GM21529 (cell line): ENCODE measurements around the gene NATD1.
"Not testable (repeated sequence)": the region's sequence is repeated elsewhere in the genome, so short reads cannot be mapped to it uniquely, and the experiment has no call there.

Source experiments
- ATAC-seq: cut with Tn5 transposase; IDR thresholded peaks from one replicate; pipeline ENCODE4 v1.9.1; 2021; ENCODE audit not compliant: unreplicated experiment

The NATD1 gene

DNA sequence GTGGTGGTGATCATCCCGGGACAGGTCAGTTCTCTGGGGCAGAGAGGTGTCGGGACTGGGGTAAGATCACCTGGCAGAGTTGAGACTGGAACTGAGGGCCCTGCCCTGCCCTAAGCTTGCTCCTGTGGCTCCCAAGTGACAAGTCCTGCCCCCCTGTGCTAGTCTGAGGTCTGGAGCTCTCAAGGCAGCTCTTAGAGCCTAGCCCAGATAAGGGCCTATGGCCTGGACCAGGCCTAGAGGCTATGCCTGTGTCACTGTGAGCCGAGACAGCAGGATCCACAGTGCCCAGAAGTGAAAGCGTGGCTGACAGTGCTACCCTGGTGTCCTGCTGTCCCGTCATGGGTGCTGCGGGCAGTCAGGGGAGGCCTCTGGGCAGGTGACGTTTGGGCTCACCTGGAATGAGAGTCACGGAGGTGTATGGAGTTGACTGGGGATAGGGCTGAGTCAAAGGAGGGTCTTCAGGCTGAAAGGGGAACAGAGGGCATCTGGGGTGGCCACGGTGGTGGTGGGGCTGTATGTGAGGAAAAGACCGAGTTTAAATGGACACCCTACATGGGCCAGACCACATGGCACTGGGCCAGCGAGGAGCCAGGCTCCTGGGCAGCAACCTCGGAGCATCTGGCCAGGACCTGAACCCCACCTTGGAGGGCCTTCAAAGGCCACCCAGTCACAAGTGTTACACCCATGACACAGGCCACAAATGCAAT, 5.5 kb downstream of the NATD1 start:
- ATAC-seq: no peak

DNA sequence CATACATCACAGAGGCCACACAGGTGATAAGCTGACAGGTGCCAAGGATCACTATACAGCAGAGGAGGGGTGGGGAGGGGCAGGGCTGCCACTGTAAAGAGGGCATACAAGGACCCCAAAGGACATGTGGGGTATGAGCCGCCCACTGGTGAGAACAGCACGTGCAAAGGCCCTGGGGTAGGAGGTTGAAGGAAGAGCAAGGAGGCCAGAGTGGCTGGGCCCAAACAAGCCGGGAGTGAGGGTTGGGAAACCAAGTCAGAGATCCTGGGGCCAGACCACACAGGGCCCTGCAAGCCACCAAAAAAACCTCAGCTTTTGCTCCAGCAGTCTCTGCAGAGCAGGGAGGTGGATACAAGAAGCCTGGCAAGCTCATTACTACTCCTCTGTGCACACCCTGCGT, 6.5 kb downstream of the NATD1 start:
- no peak for ATAC-seq

DNA sequence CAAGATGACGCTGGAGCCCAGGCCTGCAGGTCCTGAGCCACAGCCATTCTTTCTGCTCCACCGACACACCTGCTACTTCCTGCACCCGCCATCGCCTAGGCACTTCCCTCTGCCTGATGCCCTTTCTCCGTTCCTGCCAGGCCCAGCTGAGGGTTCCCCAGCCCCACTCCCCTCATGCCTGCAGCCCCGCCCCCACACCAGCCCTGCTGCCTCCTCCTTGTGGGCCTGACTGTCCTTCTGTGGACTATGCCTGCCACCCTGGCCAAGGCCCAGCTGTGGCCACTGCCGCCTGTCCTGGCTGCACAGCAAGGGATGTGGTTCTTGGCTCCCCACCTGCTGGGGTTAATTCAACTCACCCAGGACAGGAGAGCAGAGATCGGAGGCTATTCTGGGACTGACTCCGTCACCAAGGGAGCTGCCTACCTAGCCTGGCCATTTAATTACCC, 7.5 kb downstream of the NATD1 start:
- ATAC-seq: no peak

DNA sequence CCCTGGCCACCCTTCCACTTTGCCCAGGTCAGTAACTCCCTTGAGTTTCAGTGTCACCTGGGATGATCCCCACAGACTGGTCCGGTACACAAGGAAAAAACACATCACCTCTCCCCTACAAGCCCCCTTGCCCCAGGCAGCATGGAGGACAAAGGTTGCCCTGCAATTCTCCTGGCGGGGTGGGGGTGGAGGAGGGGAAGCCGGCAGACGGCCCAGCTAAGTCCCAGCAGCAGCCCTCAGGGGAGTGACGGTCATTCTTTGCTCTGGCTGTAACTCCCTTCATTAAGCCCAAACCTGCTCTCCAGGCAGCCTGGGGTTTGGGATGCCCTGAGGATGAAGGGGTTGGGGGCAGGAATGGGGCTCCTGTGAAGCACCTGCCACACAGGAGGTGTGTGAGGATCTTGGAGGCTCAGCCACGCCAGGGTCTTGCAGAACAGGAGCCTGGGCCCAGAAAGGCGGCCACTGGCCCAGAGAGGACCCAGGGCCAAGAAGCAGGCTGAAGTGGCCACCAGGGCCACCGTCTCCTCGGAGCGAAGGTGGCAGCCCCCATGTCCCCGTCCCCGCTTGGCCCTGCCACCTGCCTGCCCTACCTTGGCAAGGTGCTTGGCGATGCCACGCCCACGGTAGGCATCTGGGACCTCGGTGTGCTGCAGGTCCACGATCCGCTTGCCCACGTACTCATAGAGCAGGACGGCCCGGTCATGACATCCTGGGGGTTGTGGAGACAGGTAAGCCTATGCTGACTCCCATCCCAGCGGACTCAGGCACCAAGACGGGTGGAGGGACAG, 9.5 kb downstream of the NATD1 start:
- no peak for ATAC-seq

DNA sequence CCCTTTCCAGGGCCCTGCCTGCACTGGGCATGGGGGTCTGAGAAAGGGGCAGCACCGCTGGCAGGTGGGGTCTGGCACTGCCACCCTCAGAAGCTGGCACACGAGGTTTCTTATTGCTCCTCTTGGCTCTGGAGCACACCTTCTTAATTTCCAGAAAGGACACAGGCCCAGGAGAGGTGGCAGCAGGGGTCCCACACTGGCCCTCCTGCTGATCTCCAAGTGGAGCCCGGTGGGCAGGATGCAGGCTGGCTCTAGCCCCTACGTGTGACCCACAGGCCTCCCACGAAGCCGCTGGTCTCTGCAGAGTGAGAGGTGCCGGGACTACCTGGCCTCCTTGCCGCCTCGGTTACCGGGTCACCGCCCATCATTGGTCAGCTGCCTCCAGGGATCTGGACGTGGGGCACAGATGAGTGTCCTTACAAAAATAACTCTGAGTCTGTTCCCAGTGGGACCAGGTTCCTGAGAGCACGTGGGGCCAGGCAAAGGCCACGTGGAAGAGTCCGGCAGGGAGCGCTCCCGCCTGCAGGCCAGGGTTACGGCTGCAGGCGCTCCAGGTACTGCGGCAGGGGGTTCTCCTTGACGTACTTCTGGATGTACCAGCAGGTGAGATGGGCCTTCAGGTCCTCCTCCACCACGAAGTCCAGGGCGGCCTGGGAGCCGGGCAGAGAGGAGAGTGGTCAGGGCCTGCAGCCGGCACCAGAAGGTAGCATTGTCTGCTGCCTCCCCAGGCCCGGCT, 10.3 kb downstream of the NATD1 start:
- no peak for ATAC-seq

DNA sequence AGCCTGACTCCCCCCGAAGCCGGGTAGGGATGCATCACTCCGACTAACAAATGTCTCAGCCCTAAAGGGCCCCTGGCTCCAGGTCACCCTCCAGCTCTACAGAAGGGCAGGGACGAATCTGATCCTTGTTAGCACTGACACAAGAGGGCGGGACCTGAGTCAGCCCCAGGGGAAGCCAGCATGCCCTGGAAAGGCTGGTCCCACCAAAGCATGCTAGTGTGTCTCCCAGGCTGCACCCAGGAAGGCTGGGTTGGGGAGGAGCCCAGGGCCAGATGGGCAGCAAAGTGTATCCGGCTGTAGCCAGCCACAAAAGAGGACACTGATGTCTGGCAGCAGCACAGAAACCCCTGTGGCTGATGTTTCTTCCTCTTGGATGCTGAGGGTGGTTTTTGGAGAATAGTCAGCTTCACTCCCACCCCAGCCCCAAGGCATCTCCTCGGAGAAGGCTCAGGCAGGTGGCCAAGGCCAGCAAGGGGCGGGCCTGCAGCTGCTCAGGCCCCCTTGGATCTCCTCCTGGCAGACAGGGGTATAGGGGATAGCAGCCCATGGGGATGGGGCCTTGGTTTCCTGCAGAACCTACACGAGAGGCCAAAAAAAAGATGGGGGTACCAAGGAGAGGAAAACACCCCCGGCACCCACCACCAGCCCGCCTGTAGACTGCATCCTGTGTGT, 11.0 kb downstream of the NATD1 start:
- ATAC-seq: no peak

DNA sequence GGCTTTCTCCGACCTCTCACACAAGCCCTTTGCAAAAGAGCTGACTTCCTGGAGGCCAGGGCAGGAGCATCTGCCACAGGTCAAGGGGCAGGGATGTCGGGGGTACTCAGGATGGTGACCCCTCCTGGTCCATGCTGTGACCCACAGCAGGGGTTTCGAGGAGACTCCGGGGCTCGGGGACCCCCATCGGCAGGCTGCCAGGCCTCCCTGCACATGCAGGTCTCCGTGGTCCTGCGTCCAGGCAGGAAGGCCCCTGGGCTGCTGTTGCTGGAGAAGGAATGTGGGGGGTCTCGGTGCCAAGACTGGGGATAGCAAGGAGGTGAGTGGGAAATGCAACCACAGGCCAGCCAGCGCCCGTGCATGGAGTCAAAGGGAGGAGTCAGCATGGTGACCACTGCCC, 11.6 kb downstream of the NATD1 start:
- no peak for ATAC-seq

DNA sequence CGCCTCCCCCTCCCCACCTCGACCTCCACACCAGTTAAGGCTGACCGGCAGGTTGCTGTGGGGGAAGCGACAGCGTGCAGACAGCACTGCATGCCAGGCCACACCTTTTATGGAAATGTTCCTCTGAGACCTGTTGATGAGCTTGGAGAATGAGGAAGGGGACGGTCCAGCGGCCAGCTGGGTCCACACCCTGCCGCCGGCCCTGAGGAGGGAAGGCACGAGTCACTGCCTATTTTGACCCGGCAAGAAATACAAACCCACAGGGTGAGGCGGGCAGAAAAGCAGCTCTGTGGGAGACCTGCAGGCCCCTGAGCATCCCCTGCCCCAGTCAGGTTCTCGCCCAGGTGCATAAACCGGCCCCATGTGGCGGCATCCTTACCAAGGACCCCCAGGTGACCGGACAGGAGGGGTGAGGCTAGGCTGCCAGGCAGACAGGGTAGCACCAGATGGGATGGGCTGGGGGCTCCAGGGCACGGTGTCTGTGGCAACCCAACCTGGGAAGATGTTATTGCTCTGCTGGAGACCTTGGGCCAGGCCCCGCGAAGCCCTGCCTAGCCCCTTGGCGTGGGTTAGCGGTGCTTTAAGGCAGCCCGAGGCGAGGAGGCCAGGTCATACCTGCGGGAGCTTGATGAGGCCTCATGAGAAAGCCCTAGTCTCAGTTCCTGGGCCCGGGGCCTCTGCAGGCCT, 12.7 kb downstream of the NATD1 start:
- ATAC-seq: no peak

DNA sequence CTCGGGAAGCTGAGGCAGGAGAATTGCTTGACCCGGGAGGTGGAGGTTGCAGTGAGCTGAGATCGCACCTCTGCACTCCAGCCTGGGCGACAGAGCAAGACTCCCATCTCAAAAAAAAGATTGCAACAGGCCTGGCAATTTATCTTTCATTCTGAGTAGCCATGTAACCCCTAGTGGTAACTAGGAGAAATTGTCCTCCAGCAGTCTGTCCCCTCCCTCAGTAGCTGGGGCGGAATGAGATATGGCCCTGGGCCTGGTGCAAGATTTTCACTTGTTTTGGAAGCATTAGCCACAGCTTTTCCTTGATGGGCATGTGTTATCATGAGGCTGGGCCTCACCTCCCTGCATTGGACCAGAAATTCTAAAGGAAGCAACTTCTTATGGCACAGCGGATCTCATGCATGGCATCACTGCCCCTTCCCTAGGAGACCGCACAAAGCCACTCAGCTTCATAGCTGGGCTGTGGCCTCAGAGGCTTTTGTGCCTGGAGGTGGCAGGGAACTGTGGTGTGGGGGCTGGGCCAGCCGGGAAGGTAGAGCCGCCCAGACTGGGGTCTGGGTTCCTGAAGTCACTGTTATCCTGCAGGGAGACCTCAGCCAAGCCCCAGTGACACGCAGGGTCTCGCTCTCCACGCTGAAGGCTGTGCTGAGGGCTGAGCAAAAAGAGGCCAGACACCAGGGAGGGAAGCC, 13.4 kb downstream of the NATD1 start:
- no peak for ATAC-seq

DNA sequence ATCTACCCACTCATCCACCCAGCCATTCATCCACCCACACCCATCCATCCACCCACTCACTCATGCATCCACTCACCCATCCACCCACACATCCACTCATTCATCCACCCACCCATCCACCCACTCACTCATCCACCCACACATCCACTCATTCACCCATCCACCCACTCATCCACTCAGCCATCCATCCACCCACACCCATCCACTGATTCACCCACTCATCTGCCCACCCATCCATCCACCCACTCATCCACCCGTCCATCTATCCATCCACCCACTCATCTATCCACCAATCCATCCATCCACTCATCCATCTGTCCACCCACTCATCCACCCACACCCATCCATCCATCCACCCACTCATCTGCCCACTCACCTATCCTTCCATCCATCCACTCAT, 17.3 kb downstream of the NATD1 start:
- no peak for ATAC-seq

DNA sequence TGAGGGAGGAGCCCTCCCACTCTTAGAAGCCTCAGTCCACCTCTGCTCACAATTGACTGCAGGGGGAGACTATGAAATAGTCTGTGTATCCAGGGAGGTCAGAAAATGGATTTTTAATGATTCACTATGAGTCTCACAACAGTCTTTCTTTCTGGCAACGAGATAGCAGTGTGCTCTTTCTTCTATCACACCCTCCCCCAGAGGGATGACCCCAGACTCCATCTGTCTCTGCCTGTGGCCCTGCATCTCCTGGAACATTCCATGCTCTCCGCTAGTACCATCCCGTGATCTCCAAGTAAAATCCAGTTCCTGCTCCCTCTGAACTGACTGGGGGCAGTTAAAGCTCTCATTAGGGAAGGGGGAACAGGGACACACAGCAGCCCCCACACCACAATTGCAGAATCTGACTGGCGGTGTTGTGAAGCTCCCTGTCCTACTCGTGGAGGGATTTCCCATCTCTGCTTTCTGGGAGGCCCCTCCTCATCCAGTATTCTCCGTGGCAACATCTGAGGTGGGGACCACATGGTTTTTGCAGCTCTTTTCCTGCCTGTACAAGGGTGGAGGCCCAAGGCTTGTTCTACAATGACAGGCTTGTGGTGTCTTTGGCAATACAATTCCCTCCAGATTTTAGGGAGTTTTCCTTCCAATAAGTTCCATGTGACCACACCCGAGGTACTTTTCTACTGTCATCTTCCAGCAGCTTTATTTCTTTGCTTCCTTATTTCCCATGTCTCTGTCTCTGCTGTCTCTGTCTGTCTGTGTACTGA, 19.4 kb downstream of the NATD1 start:
- ATAC-seq: no peak

DNA sequence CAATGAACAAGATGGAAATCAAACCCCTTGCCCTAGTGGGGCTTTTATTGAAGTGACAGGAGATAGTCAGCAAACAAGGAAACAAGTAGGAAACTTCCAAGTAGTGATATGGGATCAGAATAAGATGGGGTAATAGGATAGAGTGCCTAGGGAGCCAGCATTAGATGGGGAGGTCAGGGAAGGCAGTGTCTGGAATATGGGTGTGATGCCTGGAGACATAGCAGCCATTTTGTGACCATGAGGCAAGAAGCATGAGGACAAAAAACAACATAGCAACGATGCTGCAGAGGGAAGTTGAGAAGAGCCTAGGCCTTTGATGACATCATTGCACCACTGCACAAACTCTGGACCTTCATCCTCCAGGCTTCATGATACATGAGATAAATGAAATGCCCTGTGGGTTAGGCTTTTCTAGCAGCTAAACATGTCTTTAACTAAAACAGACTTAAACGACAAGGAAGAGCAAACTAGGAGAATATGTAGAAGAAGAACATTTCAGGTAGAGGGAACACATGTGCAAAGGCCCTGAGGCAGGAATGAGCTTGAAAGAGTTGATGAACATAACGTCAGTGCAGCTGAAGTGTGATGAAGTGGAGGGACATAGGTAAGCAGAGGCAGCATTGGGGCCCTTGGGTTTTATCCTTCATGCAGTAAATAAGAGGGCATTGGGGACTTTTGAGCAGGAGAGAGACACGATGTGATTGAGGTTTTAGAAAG, 21.0 kb downstream of the NATD1 start:
- no peak for ATAC-seq

DNA sequence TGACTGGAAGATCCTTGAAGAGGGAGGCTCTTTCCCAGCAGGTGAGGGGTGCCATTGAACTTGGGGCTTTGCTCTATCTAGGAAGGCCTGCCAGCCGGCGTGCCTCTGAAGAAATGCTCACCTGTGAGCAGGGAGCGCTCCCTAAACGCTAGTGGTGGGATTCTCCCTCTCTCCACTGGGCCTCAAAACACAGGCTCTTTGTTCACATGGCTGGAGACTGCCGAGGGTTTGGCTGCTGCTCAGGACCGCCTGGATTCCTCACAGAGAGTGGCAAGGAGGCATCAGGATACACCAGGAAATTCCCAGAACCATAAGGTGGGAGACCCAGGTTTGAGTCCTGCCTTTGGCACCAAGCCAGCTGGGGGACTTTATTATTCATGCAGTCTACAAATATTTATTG, 21.7 kb downstream of the NATD1 start:
- no peak for ATAC-seq

DNA sequence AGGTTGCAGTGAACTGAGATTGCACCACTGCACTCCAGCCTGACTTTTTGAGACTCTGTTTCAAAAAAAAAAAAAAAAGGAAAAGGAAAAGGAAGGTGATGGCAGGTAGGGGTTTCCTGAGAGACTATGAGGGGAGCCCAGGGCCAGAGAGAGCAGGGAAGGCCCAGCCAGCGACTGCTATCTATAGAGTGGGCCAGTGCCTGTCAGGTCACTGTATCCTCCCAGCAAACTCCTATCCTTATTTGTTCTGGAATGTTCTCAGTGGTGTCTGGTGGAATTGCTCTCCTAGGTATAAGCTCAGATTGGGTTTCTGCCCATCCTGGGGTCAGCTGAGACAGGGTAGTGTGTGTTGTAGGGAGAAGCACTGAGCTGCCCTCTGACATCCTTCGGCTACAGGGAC, 24.4 kb downstream of the NATD1 start:
- ATAC-seq: no peak

DNA sequence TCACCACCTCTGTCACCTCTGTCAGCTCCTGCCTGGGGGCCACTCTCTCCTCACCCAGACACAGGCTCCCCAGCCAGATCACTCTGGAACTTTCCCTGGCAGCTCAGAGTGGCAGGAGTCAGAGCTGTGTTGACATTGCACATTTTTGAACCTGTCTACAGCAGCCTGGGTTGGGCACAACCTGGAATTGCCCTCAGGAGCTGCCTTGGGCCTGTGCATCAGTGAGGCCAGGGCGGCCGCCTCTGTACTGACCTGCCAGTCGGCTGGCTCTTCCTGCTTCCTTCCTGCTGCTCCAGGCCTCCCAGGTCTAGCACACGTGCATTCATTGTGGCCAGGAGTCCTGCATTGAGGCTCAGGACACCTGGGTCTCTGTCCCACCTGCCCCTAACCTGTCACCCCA, 25.1 kb downstream of the NATD1 start:
- no peak for ATAC-seq

DNA sequence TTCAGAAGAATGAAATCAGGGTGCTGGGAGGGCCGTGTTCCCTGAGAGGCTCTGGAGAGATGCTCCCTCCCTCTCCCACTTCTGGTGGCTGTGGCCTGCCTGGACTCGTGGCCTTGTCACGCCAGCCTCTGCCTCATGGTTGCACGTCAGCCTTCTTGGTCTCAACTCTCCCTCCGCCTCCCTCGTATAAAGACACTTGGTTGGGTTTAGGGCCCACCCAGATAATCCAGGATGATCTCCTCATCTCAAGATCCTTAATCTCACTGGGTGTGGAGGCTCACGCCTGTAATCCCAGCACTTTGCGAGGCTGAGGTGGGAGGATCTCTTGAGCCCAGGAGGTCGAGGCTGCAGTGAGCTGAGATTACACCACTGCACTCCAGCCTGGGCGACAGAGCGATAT, 25.9 kb downstream of the NATD1 start:
- not testable (repeated sequence) for ATAC-seq

DNA sequence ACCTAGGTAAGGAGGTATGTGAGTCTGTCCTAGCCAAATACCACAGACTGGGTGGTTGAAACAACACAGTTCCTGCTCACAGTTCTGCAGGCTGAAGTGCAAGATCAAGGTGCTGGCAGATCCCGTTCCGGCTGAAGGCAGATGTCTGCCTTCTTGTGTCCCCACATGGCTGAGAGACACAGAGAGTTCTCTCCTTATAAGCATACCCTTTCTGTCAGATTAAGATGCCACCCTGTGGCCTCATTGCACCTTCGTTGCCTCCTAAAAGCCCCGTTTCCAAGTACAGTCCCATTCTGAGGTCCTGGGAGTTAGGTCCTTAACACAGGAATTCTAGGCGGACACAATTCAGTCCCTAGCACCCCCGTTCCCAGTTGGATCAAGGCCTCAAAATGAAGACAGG, 30.1 kb downstream of the NATD1 start:
- no peak for ATAC-seq

DNA sequence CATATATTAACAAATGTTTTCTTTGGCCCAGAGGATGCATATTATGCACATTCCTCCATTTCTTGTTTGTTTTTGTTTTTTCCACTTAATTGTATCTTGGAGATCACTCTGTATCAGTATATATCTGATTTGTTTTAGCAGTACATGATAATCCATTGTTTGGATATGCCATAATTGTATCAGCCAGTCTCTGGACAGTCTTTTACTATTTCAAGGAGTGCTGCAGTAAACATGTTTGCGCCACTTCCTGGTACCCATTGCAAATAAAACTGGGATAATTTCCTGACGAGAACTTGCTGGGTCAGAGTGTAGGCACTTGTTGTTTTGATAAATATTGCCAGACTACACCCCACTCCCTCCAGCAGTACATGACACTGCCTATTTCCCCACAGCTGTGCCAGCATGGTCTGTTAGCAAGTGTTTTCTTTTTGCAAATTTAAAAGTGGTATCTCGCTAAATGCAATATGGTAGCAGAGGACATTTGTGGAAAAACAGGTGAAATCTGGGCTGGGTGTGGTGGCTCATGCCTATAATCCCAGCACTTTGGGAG, 34.3 kb downstream of the NATD1 start:
- ATAC-seq: no peak

DNA sequence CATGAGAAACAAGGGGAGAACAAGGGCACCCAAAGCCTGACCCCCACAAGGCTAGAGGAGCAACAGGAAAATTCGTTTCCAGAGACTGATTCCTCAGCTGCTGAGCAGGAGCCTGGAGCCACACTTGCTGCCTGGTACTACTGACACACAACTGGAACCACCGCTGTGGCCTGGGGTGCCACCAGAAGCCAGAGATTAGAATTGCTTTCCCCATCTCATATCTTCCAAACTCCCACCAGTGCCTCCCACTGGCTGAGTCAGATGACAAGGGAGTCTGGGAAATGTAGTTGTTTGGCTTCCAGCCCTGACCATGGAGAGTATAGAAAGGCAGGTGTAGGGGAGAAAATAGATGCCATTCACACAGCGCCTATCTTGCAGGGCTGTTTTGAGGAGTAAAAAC, 35.1 kb downstream of the NATD1 start:
- ATAC-seq: no peak
